T-helper 17 cell (primary cell): Measurements from ENCODE around the gene LOXL4. TPM values are rescaled to one million over a fixed set of nuclear protein-coding genes. Genes with fewer than 3 reads are reported as not detected.
A peak's percentile ranks its signal among the peaks of the same experiment; 100 is the strongest.

Experiments used
- ATAC-seq: fragments of 150-1000 bp; cut with Tn5 transposase; 2 replicates; pipeline ENCODE4 v1.10.0; 2021; ENCODE audit warnings: mild to moderate bottlenecking, moderate library complexity
- DNase-seq, 3 donors: peaks; one replicate each; pipeline versions ENCODE4 v3.0.0 to v3.0.0-alpha.2; 2020 to 2021
- H3K9me3 ChIP-seq: one replicate; pipeline ENCODE4 v1.7.0; 2013; ENCODE audit warnings: low read length, mild to moderate bottlenecking; ENCODE audit not compliant: control insufficient read depth, poor library complexity, severe bottlenecking
- H3K27ac Mint-ChIP-seq: one replicate; pipeline ENCODE4 v1.8.0; 2022; ENCODE audit warnings: mild to moderate bottlenecking, moderate library complexity, mixed read lengths
- H3K27me3 Mint-ChIP-seq: one replicate; pipeline ENCODE4 v1.8.0; 2022; ENCODE audit warnings: mixed read lengths
- H3K36me3 Mint-ChIP-seq: one replicate; pipeline ENCODE4 v1.8.0; 2022; ENCODE audit warnings: low read depth, mixed read lengths
- H3K4me1 Mint-ChIP-seq: one replicate; pipeline ENCODE4 v1.8.0; 2022; ENCODE audit warnings: mild to moderate bottlenecking, mixed read lengths
- H3K4me3 Mint-ChIP-seq: one replicate; pipeline ENCODE4 v1.8.0; 2022; ENCODE audit warnings: mild to moderate bottlenecking, moderate library complexity, mixed read lengths
- total RNA-seq, 4 donors: library from RNA in 2 of 4; stranded (reverse) in 2 of 4; gene quantifications; one replicate each; pipeline ENCODE4 v1.2.3 and lab custom pipeline; 2022 to 2026

Gene LOXL4
- total RNA-seq, 2 donors from 2014 or later = not detected

DNA sequence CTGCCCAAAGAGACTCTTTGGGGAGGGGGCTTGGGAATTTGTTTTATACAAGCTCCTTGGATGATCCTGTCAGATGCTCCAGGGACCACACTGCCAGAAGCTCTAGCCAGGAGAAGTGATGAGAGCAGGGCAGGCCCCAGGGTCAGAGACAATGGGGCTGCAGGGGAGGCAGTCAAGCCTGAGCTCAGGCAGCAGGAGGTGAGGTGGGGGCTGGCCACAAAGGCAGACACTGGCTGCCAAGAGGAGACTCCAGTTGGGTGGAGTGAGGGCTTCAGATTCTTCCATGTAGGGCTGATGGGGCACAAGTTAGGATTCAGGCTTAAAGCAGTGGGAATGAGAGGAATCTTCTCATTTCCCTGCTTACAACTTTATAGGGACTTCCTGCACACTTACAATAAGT is 35.6 kb upstream of the LOXL4 start:
- peaks cover 4% of the 10 kb centered on the region for H3K36me3 Mint-ChIP-seq
- no peak overlapping the region for H3K4me3 Mint-ChIP-seq
- H3K27ac Mint-ChIP-seq = no peak overlapping the region
- peaks cover 64% of the 10 kb centered on the region for H3K27me3 Mint-ChIP-seq
- ATAC-seq (no peak), DNase-seq (no peak)
- peaks cover 2% of the 10 kb centered on the region for H3K4me1 Mint-ChIP-seq
- no peaks in the 10 kb centered on the region for H3K9me3 ChIP-seq

DNA sequence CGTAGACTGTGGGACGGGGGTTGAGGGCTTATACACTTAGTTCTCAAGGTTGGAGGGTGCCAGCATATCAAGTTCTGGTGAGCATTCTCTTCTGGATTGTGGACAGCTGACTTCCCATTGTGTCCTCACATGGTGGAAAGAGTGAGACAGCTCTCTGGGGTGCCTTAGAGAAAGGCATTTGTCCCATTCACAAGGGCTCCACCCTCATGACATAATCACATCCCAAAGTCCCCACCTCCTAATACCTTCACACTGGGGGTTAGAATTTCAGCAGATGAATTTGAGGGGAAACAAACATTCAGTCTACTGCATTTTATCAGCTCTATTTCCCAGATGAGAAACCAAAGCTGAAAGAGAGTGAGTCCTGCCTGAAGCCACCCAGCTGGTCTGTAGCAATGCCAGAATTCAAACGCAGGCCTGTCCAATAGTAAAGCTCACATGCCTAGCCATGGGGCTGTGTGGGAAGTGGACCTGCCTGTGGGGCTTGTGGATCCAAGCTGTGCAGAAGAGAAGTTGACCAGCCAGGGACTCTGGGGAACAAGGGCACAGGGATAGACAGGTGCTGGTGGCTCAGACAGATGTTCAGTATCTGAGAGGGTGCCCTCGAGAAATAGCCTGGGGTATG is 34.9 kb upstream of the LOXL4 start:
- Mint-ChIP-seq H3K27me3 (peaks cover 65% of the 10 kb centered on the region), H3K27ac (peak overlapping the region; percentile 21), H3K36me3 (peaks cover 3% of the 10 kb centered on the region), H3K4me3 (no peak overlapping the region), H3K4me1 (peaks cover 2% of the 10 kb centered on the region)
- ATAC-seq = no peak
- no peaks in the 10 kb centered on the region for H3K9me3 ChIP-seq
- DNase-seq = no peak

DNA sequence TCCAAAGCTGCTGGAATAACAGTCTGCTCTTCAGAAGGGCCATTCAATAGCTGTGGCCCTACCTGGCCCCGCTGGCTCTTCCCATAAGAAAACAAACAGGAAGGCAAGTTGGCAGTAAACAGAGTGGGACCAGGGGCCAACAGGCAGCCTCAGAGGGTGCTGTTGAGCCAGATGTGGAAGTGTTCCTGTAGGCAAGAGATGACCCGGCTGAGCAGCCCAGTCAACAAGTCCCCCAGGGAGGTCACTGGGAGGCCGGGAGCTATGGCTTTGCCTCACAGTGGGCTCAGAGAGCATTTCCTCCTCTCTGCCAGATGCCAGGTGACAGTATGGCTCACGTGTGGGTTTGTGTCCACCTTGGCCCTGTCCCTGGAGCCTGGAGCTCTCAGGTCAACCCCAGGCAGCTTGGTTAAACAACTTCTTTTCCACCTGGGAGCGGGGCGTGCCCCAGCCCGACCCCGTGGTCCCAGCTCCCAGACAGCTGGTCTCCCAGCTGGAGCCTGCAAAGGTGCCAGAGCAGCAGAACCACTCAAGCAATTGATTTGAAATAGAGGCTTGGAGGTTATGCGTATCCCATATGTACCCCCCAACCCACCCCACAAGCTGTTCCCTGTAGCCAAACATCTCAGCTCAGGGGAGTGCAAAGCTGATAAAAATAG is 33.8 kb upstream of the LOXL4 start:
- Mint-ChIP-seq H3K36me3 (peaks cover 3% of the 10 kb centered on the region), H3K4me3 (no peak overlapping the region), H3K27ac (no peak overlapping the region), H3K27me3 (peaks cover 73% of the 10 kb centered on the region), H3K4me1 (peaks cover 2% of the 10 kb centered on the region)
- DNase-seq (no peak), ATAC-seq (no peak)
- H3K9me3 ChIP-seq = no peaks in the 10 kb centered on the region

DNA sequence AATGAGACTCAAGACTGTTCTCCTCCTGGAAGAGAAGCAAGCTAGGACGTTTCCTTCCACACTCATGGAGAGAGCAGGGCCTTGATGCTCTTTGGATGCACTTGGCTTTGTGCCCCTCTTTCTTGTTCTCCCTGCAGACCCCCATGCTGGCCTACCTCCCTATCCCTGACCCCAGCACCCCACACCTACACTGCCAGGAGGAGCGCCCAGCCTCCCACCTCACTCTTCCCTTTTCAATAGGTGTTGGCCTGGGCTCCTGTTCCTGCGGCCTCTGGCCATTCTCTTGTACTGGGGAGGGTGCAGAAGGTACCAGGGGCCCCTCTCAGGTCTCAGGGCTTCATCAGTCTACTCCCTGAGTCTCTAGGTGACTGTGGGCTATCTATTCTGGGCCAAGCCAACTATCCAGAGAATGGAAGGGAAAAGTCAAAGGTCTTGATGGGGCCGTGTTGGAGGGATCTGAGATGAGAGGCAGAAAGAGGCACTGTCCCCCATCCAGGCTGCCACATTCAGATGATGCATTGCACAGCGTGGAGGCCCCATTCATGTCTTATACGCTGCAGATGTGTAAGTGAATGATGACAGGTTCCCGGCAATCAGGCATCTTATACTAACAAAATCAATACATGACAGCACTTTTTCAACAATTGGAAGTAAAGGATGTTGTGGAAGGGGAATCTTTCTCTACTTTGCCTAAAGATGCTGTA is 32.7 kb upstream of the LOXL4 start:
- Mint-ChIP-seq H3K27me3 (peaks cover 84% of the 10 kb centered on the region), H3K36me3 (peaks cover 3% of the 10 kb centered on the region), H3K4me1 (peaks cover 4% of the 10 kb centered on the region), H3K4me3 (no peak overlapping the region), H3K27ac (no peak overlapping the region)
- ATAC-seq (no peak), DNase-seq (no peak)
- H3K9me3 ChIP-seq = no peaks in the 10 kb centered on the region

DNA sequence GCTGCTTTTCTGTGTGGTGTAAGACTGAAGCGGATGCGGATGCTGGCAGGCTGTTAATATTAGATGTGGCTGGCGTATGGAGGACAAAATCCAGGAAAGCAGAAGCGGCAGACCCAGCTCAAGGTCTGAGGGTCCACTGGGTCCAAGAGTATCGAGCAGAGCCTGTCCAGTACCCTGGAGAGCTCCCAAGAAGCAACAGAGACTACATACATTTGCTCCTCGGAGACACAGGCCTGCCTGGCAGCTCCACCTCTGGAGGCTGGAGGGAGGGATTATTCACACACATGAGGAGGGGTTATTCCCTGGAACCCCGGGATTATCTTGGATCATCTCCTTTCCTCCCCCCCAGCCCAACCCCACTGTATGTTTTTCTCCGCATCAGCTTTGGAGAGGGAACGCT is 31.3 kb upstream of the LOXL4 start:
- ATAC-seq = no peak
- no peaks in the 10 kb centered on the region for H3K9me3 ChIP-seq
- Mint-ChIP-seq H3K36me3 (no peaks in the 10 kb centered on the region), H3K4me1 (peaks cover 4% of the 10 kb centered on the region), H3K27me3 (peaks cover 81% of the 10 kb centered on the region), H3K27ac (no peak overlapping the region), H3K4me3 (no peak overlapping the region)
- DNase-seq = no peak

DNA sequence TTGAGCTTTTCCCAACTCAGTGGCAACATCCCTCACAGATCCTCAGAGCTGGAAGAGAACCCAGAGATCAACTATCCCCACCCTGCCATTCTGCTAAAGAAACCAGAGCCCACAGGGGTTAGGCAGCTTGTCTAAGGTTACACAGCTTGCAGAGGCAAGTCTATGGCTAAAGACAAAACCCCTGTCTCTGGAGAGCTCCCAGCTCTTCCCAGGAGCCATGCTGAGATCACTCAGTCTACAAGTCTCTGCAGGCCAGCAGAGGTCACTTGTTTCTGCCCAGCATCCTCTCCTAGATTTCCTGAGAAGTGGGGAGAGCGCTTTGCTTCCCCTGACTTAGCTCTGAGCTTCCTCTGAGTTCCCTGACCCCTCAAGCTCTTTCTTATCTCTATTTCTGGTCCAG is 28.5 kb upstream of the LOXL4 start:
- Mint-ChIP-seq H3K36me3 (no peaks in the 10 kb centered on the region), H3K4me3 (no peak overlapping the region), H3K27me3 (peaks cover 78% of the 10 kb centered on the region), H3K27ac (no peak overlapping the region), H3K4me1 (peaks cover 4% of the 10 kb centered on the region)
- DNase-seq (no peak), ATAC-seq (no peak)
- no peaks in the 10 kb centered on the region for H3K9me3 ChIP-seq

DNA sequence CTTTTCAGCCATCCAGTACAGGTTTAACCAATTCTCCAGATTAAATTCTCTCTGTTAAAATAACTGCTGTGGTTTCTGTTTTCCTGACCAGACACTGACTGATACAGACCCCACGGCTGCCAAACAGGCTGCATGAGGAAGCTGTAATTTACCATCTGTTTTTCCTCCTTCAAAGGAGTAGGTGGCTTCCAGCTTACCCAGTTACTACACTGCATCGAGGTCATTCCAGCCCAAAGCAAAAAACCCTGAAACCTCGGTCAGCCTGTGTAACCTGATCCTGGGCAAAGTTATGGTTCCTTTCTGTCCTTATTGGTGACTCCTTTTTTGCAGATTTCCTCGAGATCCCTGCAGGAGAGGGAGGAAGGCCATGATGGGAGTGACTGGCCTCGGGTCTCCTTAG is 27.9 kb upstream of the LOXL4 start:
- DNase-seq (no peak), ATAC-seq (no peak)
- H3K9me3 ChIP-seq = no peaks in the 10 kb centered on the region
- H3K4me1 Mint-ChIP-seq = peaks cover 4% of the 10 kb centered on the region
- peaks cover 74% of the 10 kb centered on the region for H3K27me3 Mint-ChIP-seq
- no peaks in the 10 kb centered on the region for H3K36me3 Mint-ChIP-seq
- no peak overlapping the region for H3K27ac Mint-ChIP-seq
- H3K4me3 Mint-ChIP-seq = no peak overlapping the region

DNA sequence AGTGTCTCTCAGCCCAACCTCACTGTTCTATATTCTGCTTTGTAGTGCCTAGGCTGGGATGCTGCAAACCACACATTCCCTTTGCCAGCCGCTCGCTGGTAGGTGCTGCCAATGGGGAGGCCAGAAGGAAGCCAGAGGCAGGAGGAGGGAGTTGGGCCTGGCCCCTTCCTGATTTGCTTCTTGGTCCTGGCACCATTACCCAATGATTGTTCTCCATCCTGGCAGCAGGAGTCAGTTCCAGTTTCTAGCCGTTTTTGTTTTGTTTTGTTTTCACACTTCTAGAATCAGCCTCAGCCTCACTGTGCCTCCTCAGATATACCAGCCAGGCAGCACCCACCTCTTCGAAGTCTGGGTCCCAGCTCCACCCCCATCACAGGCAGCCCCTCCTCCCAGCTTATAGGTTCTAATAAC is 27.4 kb upstream of the LOXL4 start:
- Mint-ChIP-seq H3K4me1 (peaks cover 4% of the 10 kb centered on the region), H3K27ac (no peak overlapping the region), H3K36me3 (no peaks in the 10 kb centered on the region), H3K27me3 (peaks cover 69% of the 10 kb centered on the region), H3K4me3 (no peak overlapping the region)
- DNase-seq = no peak
- no peaks in the 10 kb centered on the region for H3K9me3 ChIP-seq
- ATAC-seq = no peak

DNA sequence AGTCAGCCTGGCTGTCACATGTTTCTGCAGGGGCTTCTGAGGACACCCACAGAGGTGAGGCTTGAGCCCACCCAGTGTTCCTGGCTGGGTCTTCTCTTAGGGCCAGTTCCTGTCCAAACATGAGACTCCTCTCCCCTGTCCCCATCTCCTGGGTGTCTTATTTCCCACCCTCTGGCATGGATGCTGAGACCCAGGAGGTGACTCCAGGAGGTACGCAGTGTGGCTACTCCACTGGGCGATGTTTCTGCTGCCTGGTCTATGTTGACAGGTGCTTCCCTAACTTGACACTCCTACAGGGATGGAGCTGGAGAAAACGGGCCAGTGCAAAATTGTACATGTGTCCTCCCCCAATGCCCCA is 26.3 kb upstream of the LOXL4 start:
- peaks cover 2% of the 10 kb centered on the region for H3K4me1 Mint-ChIP-seq
- H3K4me3 Mint-ChIP-seq = no peak overlapping the region
- H3K27ac Mint-ChIP-seq = no peak overlapping the region
- DNase-seq (no peak), ATAC-seq (no peak)
- H3K9me3 ChIP-seq = no peaks in the 10 kb centered on the region
- H3K36me3 Mint-ChIP-seq = no peaks in the 10 kb centered on the region
- H3K27me3 Mint-ChIP-seq = peaks cover 61% of the 10 kb centered on the region

DNA sequence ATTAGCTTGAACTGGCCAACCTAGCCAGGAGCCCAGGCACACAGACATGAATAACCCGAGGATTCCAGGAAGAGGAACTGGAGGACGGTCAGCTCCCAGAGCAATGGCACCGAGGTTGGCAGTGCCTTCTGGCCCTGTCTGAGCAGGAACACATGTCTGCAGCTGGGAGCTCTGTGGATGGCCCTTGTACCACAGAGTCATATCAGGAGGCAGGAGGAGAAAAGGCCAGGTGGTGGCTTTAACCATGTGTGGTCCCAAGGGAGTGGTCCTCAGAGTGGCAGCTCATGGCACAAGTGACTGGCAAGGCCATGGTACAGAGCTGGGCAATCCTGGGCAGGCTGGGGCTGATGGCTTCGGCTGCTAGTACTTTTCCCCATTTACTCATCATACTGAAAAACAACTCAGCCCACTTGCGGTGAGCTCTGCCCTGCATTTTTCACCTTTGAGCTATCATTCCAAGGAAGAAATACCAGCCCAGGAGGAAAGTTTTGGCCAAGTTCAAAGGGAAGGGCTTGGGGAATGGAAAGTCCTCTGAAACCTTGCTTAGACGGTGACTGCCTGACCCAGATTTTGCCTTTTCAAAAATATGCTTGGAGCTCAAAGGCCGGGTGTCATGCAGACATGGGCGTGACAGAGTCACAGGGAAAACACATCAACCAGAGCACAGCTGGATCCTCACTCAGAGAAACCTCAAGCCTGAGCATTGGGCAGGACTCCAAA is 25.7 kb upstream of the LOXL4 start:
- Mint-ChIP-seq H3K36me3 (no peaks in the 10 kb centered on the region), H3K4me1 (peaks cover 2% of the 10 kb centered on the region), H3K27me3 (peaks cover 55% of the 10 kb centered on the region), H3K27ac (no peak overlapping the region), H3K4me3 (no peak overlapping the region)
- no peak for ATAC-seq
- H3K9me3 ChIP-seq = no peaks in the 10 kb centered on the region
- DNase-seq = no peak

DNA sequence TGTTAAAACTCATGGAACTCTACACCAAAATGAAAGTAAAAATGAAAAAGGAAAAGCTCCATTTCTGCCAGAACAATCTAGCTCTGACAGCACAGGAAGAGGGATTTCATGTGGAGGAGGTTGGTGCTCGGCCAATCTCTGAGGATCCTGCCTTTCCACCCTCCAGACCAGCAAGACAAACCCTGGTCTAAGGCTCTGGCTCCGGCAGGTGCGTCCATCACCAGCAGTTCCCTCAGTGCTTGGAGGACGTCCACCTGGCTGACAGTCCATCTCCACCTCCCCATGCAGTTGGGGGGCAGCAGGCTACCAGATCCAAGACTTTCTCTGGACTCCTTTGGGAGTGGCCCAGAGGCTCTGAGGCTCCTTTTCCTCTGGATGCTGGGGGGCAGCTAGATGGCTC is 25.0 kb upstream of the LOXL4 start:
- Mint-ChIP-seq H3K36me3 (no peaks in the 10 kb centered on the region), H3K4me3 (no peak overlapping the region), H3K4me1 (peaks cover 2% of the 10 kb centered on the region), H3K27me3 (peaks cover 51% of the 10 kb centered on the region), H3K27ac (no peak overlapping the region)
- no peaks in the 10 kb centered on the region for H3K9me3 ChIP-seq
- no peak for ATAC-seq
- DNase-seq = no peak

DNA sequence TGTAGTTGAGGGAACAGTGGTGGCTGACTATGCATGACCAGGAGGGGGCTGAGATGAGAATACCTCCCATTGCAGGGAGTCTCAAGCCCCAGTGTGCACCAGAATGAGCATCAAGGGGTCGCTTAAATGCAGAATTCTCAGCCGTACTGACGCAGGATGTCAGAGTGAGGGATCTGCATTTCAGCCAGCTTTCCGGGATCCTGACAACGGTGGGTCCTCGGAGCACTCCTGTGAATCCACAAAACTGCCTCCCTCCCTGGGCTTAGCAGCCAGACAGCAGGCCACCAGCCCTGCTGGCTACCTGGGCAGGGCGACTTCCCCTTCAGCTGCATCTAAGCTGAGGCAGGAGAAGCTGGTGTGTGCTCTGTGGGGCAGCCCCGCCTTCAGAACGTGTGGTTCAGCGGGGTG is 21.8 kb upstream of the LOXL4 start:
- no peaks in the 10 kb centered on the region for H3K9me3 ChIP-seq
- DNase-seq = no peak
- Mint-ChIP-seq H3K27ac (no peak overlapping the region), H3K4me1 (no peaks in the 10 kb centered on the region), H3K4me3 (no peak overlapping the region), H3K27me3 (peaks cover 39% of the 10 kb centered on the region), H3K36me3 (no peaks in the 10 kb centered on the region)
- no peak for ATAC-seq

DNA sequence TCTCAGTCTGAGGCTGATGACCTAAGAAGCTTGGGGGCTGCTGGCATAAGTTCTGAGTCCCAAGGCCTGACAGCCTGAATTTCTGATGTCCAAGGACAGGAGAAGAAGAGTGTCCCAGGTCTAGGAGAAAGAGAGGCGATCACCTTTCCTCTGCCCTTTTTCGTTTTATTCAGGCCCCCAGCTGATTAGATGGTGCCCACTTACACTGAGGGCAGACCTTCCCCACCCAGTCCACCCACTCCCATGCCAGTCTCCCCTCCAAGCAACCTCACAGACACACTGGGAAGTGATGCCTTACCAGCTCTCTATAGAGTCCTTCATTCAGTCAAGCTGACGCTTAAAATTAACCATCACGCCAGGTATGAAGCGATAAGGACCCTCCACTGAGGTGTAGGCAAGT is 19.3 kb upstream of the LOXL4 start:
- DNase-seq (no peak), ATAC-seq (no peak)
- peaks cover 24% of the 10 kb centered on the region for H3K27me3 Mint-ChIP-seq
- H3K27ac Mint-ChIP-seq = no peak overlapping the region
- H3K4me3 Mint-ChIP-seq = no peak overlapping the region
- H3K4me1 Mint-ChIP-seq = no peaks in the 10 kb centered on the region
- no peaks in the 10 kb centered on the region for H3K36me3 Mint-ChIP-seq
- H3K9me3 ChIP-seq = no peaks in the 10 kb centered on the region
